H1 (cell line): ENCODE measurements around the gene ADH4. TPM values are rescaled to one million over a fixed set of nuclear protein-coding genes. Genes with fewer than 3 reads are reported as not detected.

Experiments
- FOSL1 ChIP-seq: IDR thresholded peaks from 2 replicates; pipeline ENCODE4 v1.6.1; 2011; ENCODE audit warnings: mild to moderate bottlenecking, low read depth, low read length, moderate library complexity; ENCODE audit not compliant: insufficient read depth
- RAD21 ChIP-seq, 2 experiments: IDR thresholded peaks in 1 of 2; conservative IDR thresholded peaks in 1 of 2; 2 replicates each; pipeline ENCODE4 v1.6.1; 2011; ENCODE audit warnings: low read depth in 2 of 2, low read length in 2 of 2, improper control_type of control experiment in 1 of 2, inconsistent platforms in 1 of 2, mild to moderate bottlenecking in 1 of 2, moderate library complexity in 1 of 2
- RFX5 ChIP-seq: IDR thresholded peaks from 2 replicates; pipeline ENCODE4 v1.6.1; 2011; ENCODE audit warnings: low read depth, low read length, improper control_type of control experiment, borderline replicate concordance
- polyA plus RNA-seq, 7 experiments: library from polyadenylated mRNA; depleted of rRNA in 3 of 7; stranded (reverse) in 5 of 7; unstranded in 2 of 7; fragments of >200 nt in 5 of 7; fragments of 200-250 nt in 2 of 7; gene quantifications; 1 replicate in 5 of 7; 2 replicates in 1 of 7; 4 replicates in 1 of 7; pipeline versions ENCODE4 v1.2.1 to v1.2.3, GENCODE V29; 2011 to 2013; ENCODE audit warnings: missing spikeins in 2 of 7, mixed read lengths in 2 of 7
- total RNA-seq: library from RNA; stranded (reverse); fragmentation: NEBNext Ultra II Directional; extraction: Animal tissue kit (Norgen Biotek cat#: 25700); gene quantifications from 2 replicates; pipeline ENCODE4 v1.2.1, GENCODE V29; 2021
- TF ChIP-seq, protein P1 (sequence below): IDR thresholded peaks from 2 replicates; pipeline ENCODE4 v1.6.1; 2011; ENCODE audit warnings: low read depth, mild to moderate bottlenecking, low read length; ENCODE audit not compliant: insufficient read depth

Gene ADH4
- total and polyA plus RNA-seq, 2 of the 8 experiments (the other 6 are each of a cell fraction or from before 2014, with no cell fraction given) = not detected

DNA sequence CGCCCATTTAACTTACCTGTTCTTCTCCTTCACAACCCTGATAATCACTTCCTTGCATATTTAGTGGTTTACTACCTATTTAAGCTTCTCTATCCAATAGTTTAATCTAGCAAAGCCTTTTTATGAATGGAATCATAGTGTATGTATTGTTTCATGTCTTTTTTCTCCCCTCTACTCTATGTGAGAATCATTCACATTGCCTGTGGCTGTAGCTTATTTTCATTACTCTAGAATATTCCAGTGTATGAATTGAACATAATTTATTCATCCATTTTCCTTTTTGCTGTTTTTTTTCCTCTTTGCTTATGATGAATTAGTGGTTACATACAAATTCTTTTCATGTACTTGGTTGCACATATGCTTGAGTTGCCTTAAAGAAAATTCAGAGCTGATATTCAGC lies 490 bp upstream of the ADH4 start (continued):
- TF ChIP-seq RFX5 (no peak), FOSL1 (no peak), RAD21 (IDR thresholded peaks at IDR 0.05 in 1 of 2, conservative IDR thresholded peaks at IDR 0.05 in 1 of 2; ENCODE audit: low read depth in 2 of 2, low read length in 2 of 2) (no peak)
- TF ChIP-seq, protein P1, sequence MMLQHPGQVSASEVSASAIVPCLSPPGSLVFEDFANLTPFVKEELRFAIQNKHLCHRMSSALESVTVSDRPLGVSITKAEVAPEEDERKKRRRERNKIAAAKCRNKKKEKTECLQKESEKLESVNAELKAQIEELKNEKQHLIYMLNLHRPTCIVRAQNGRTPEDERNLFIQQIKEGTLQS = no peak
